H9 (cell line): ENCODE results near the gene ZNF428. TPM values are rescaled to one million over a fixed set of nuclear protein-coding genes. Genes with fewer than 3 reads are reported as not detected.

Experiments used
- DNase-seq: peaks from one replicate; pipeline ENCODE4 v3.0.0-alpha.2; 2017
- H2AFZ ChIP-seq: one replicate; pipeline ENCODE4 v1.6.1; 2013; ENCODE audit warnings: mild to moderate bottlenecking, low read length, control low read depth, moderate library complexity
- H2AK5ac ChIP-seq: 2 replicates; pipeline ENCODE4 v1.6.1; 2013; ENCODE audit warnings: low read length, control low read depth, mixed read lengths; ENCODE audit not compliant: insufficient read length
- H2BK120ac ChIP-seq: one replicate; pipeline ENCODE4 v1.6.1; 2013; ENCODE audit warnings: low read depth, mild to moderate bottlenecking, low read length, control low read depth, inconsistent platforms; ENCODE audit not compliant: poor library complexity, severe bottlenecking
- H2BK12ac ChIP-seq: 2 replicates; pipeline ENCODE4 v1.6.1; 2013; ENCODE audit warnings: low read length, control low read depth, mixed read lengths, low read depth; ENCODE audit not compliant: insufficient read length
- H2BK15ac ChIP-seq: 2 replicates; pipeline ENCODE4 v1.6.1; 2013; ENCODE audit warnings: low read depth, low read length, control low read depth
- H2BK20ac ChIP-seq: one replicate; pipeline ENCODE4 v1.6.1; 2013; ENCODE audit warnings: low read depth, mild to moderate bottlenecking, low read length, control low read depth, inconsistent platforms; ENCODE audit not compliant: poor library complexity, severe bottlenecking
- H2BK5ac ChIP-seq: 2 replicates; pipeline ENCODE4 v1.6.1; 2013; ENCODE audit warnings: low read length, control low read depth, mixed read lengths; ENCODE audit not compliant: insufficient read length
- H3K14ac ChIP-seq: 2 replicates; pipeline ENCODE4 v1.6.1; 2013; ENCODE audit warnings: low read length, control low read depth; ENCODE audit not compliant: insufficient read depth
- H3K18ac ChIP-seq: 2 replicates; pipeline ENCODE4 v1.6.1; 2013; ENCODE audit warnings: low read depth, mild to moderate bottlenecking, mixed read lengths, low read length, control low read depth; ENCODE audit not compliant: insufficient read length
- H3K23ac ChIP-seq: 2 replicates; pipeline ENCODE4 v1.6.1; 2013; ENCODE audit warnings: low read length, control low read depth, mixed read lengths, low read depth; ENCODE audit not compliant: insufficient read length
- H3K23me2 ChIP-seq: 2 replicates; pipeline ENCODE4 v1.6.1; 2013; ENCODE audit warnings: low read depth, mild to moderate bottlenecking, mixed read lengths, low read length, control low read depth; ENCODE audit not compliant: insufficient read length, poor library complexity, severe bottlenecking
- H3K27ac ChIP-seq: 2 replicates; pipeline ENCODE4 v1.5.1; 2013; ENCODE audit warnings: low read length, control low read depth, mixed read lengths, low read depth; ENCODE audit not compliant: insufficient read length
- H3K27me3 ChIP-seq: 2 replicates; pipeline ENCODE4 v1.6.1; 2013; ENCODE audit warnings: low read length, control low read depth, inconsistent platforms; ENCODE audit not compliant: insufficient read depth
- H3K4ac ChIP-seq: 2 replicates; pipeline ENCODE4 v1.6.1; 2013; ENCODE audit warnings: low read depth, mild to moderate bottlenecking, control low read depth, inconsistent platforms, low read length, moderate library complexity
- H3K4me1 ChIP-seq: 2 replicates; pipeline ENCODE4 v1.6.1; 2013; ENCODE audit warnings: low read length, control low read depth, inconsistent platforms; ENCODE audit not compliant: insufficient read depth
- H3K4me2 ChIP-seq: 2 replicates; pipeline ENCODE4 v1.6.1; 2013; ENCODE audit warnings: low read length, control low read depth, mixed read lengths; ENCODE audit not compliant: insufficient read length, insufficient read depth
- H3K56ac ChIP-seq: 2 replicates; pipeline ENCODE4 v1.6.1; 2013; ENCODE audit warnings: low read depth, mild to moderate bottlenecking, mixed read lengths, low read length, control low read depth; ENCODE audit not compliant: insufficient read length
- H3K79me1 ChIP-seq: 2 replicates; pipeline ENCODE4 v1.6.1; 2013; ENCODE audit warnings: low read depth, mild to moderate bottlenecking, moderate library complexity, low read length, control low read depth, inconsistent platforms; ENCODE audit not compliant: insufficient read depth, poor library complexity, severe bottlenecking
- H3K79me2 ChIP-seq: 2 replicates; pipeline ENCODE4 v1.6.1; 2013; ENCODE audit warnings: low read length, control low read depth, inconsistent platforms; ENCODE audit not compliant: insufficient read depth
- H3K9ac ChIP-seq: 2 replicates; pipeline ENCODE4 v1.6.1; 2013; ENCODE audit warnings: low read length, control low read depth, mixed read lengths; ENCODE audit not compliant: insufficient read length; ENCODE audit errors: extremely low read depth
- H3K9me3 ChIP-seq: one replicate; pipeline ENCODE4 v1.6.1; 2013; ENCODE audit warnings: low read depth, low read length, inconsistent platforms; ENCODE audit not compliant: control insufficient read depth
- H3T11ph ChIP-seq: one replicate; pipeline ENCODE4 v1.6.1; 2013; ENCODE audit warnings: mild to moderate bottlenecking, low read length, control low read depth, inconsistent platforms
- H4K20me1 ChIP-seq: one replicate; pipeline ENCODE4 v1.6.1; 2013; ENCODE audit not compliant: control insufficient read depth, insufficient read length, insufficient read depth
- H4K5ac ChIP-seq: 2 replicates; pipeline ENCODE4 v1.6.1; 2013; ENCODE audit warnings: low read depth, mild to moderate bottlenecking, mixed read lengths, low read length, control low read depth; ENCODE audit not compliant: insufficient read length
- H4K8ac ChIP-seq: replicated peaks from 2 replicates; pipeline ENCODE4 v1.6.1; 2013; ENCODE audit warnings: low read length, control low read depth, mixed read lengths, low read depth; ENCODE audit not compliant: insufficient read length
- H4K91ac ChIP-seq: 2 replicates; pipeline ENCODE4 v1.6.1; 2013; ENCODE audit warnings: low read depth, mild to moderate bottlenecking, moderate library complexity, mixed read lengths, low read length, control low read depth; ENCODE audit not compliant: insufficient read length
- H3K27ac Mint-ChIP-seq, 3 experiments: 2 replicates in 2 of 3; 3 replicates in 1 of 3; pipeline ENCODE4 v1.8.0; 2020 to 2021; ENCODE audit warnings: mixed read lengths in 3 of 3, mild to moderate bottlenecking in 1 of 3, moderate library complexity in 1 of 3
- H3K27me3 Mint-ChIP-seq: 2 replicates; pipeline ENCODE4 v1.8.0; 2021; ENCODE audit warnings: low read depth, mild to moderate bottlenecking, moderate library complexity, mixed read lengths
- H3K36me3 Mint-ChIP-seq, 3 experiments: 2 replicates in 2 of 3; 3 replicates in 1 of 3; pipeline ENCODE4 v1.8.0; 2020 to 2021; ENCODE audit warnings: low read depth in 3 of 3, mixed read lengths in 3 of 3; ENCODE audit not compliant: insufficient read depth in 1 of 3
- H3K4me1 Mint-ChIP-seq, 2 experiments: 2 replicates each; pipeline ENCODE4 v1.8.0; 2020; ENCODE audit warnings: mixed read lengths in 2 of 2
- H3K4me3 Mint-ChIP-seq, 2 experiments: 2 replicates in 1 of 2; 3 replicates in 1 of 2; pipeline ENCODE4 v1.8.0; 2020 to 2021; ENCODE audit warnings: mild to moderate bottlenecking in 2 of 2, mixed read lengths in 2 of 2, moderate library complexity in 1 of 2
- H3K9me3 Mint-ChIP-seq, 2 experiments: 2 replicates in 1 of 2; 3 replicates in 1 of 2; pipeline ENCODE4 v1.8.0; 2020; ENCODE audit warnings: mild to moderate bottlenecking in 2 of 2, mixed read lengths in 2 of 2, moderate library complexity in 1 of 2
- WGBS: extraction: QIAGEN DNeasy Blood & Tissue Kit; methylation state at CpG from one replicate; pipeline ENCODE4 v1.1.7; 2013; ENCODE audit warnings: missing lambda C conversion rate, low lambda C conversion rate, mixed read lengths; ENCODE audit not compliant: insufficient read length; ENCODE audit errors: extremely low coverage; 5-methylcytosine and 5-hydroxymethylcytosine counted together
- total RNA-seq: library from RNA; stranded (reverse); gene quantifications from 2 replicates; pipeline ENCODE4 v1.2.1, GENCODE V29; 2021
- TF ChIP-seq, protein P1 (sequence below): fragments of 200-600 bp; sonication (generic); conservative IDR thresholded peaks from 3 replicates; pipeline ENCODE4 v1.8.0; 2021; ENCODE audit warnings: antibody characterized with exemption, mild to moderate bottlenecking

Gene ZNF428
- total RNA-seq, 1 experiment from 2014 or later = 30.3 TPM

- no peak overlapping the region for H3K18ac ChIP-seq
- no peaks in the 10 kb centered on the region for H3K9me3 Mint-ChIP-seq
- no peak overlapping the region for H3K27ac ChIP-seq
- H3K4me3 Mint-ChIP-seq = no peak overlapping the region
- H3K27me3 ChIP-seq = no peaks in the 10 kb centered on the region
- H3K4me2 ChIP-seq = no peak overlapping the region
- H4K20me1 ChIP-seq = no peaks in the 10 kb centered on the region
- no peaks in the 10 kb centered on the region for H3K27me3 Mint-ChIP-seq
- peaks cover 50 to 73% (median 56%) of the 10 kb centered on the region in 3 experiments for H3K36me3 Mint-ChIP-seq
- H3K4ac ChIP-seq = no peak overlapping the region
- no peak overlapping the region for H2BK15ac ChIP-seq
- H3K9ac ChIP-seq = no peak overlapping the region
- no peak overlapping the region for H4K8ac ChIP-seq
- no peak overlapping the region for H2BK5ac ChIP-seq
- H3K9me3 ChIP-seq = no peaks in the 10 kb centered on the region
- H3K79me2 ChIP-seq = no peaks in the 10 kb centered on the region
- no peak overlapping the region for H2AFZ ChIP-seq
- no peak overlapping the region for H3T11ph ChIP-seq
- TF ChIP-seq, protein P1, sequence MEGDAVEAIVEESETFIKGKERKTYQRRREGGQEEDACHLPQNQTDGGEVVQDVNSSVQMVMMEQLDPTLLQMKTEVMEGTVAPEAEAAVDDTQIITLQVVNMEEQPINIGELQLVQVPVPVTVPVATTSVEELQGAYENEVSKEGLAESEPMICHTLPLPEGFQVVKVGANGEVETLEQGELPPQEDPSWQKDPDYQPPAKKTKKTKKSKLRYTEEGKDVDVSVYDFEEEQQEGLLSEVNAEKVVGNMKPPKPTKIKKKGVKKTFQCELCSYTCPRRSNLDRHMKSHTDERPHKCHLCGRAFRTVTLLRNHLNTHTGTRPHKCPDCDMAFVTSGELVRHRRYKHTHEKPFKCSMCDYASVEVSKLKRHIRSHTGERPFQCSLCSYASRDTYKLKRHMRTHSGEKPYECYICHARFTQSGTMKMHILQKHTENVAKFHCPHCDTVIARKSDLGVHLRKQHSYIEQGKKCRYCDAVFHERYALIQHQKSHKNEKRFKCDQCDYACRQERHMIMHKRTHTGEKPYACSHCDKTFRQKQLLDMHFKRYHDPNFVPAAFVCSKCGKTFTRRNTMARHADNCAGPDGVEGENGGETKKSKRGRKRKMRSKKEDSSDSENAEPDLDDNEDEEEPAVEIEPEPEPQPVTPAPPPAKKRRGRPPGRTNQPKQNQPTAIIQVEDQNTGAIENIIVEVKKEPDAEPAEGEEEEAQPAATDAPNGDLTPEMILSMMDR = no peak
- no peak overlapping the region for H4K91ac ChIP-seq
- no peak overlapping the region for H3K23ac ChIP-seq
- no peaks in the 10 kb centered on the region for H3K23me2 ChIP-seq
- H3K4me1 Mint-ChIP-seq = no peaks in the 10 kb centered on the region
- no peak overlapping the region for H2BK12ac ChIP-seq
- no peak overlapping the region for H4K5ac ChIP-seq
- H2BK20ac ChIP-seq = no peak overlapping the region
- no peak overlapping the region for H3K27ac Mint-ChIP-seq
- no peak overlapping the region for H2AK5ac ChIP-seq
- H3K79me1 ChIP-seq = no peaks in the 10 kb centered on the region
- DNase-seq = no peak
- WGBS = no CpG with 5 or more reads among the region's 2 CpGs
- H2BK120ac ChIP-seq = no peak overlapping the region
- no peak overlapping the region for H3K56ac ChIP-seq
- H3K4me1 ChIP-seq = no peaks in the 10 kb centered on the region
- H3K14ac ChIP-seq = no peak overlapping the region
Observed at GRCh38 chr19:43658001-43658400, 38.6 kb upstream of the ZNF428 start.
